Suprapubic skin (tissue), 4 donors: ENCODE measurements around the gene WASF2. TPM values are rescaled to one million over a fixed set of nuclear protein-coding genes. Genes with fewer than 3 reads are reported as not detected.

Experiments used
- DNase-seq, 2 donors: peaks; one replicate each; pipeline ENCODE4 v3.0.0-alpha.2; 2019; ENCODE audit warnings: low spot score in 2 of 2
- H3K27ac ChIP-seq: fragments of 200-600 bp; sonication (generic); one replicate; pipeline ENCODE4 v1.5.1; 2019
- H3K27me3 ChIP-seq: fragments of 200-600 bp; sonication (generic); one replicate; pipeline ENCODE4 v1.5.1; 2019
- H3K36me3 ChIP-seq: fragments of 200-600 bp; sonication (generic); one replicate; pipeline ENCODE4 v1.5.1; 2019
- H3K4me1 ChIP-seq: fragments of 200-600 bp; sonication (generic); one replicate; pipeline ENCODE4 v1.5.1; 2019
- H3K4me3 ChIP-seq: fragments of 200-600 bp; sonication (generic); one replicate; pipeline ENCODE4 v1.5.1; 2019; ENCODE audit warnings: mild to moderate bottlenecking
- H3K9me3 ChIP-seq: fragments of 200-600 bp; sonication (generic); one replicate; pipeline ENCODE4 v1.5.1; 2019
- EP300 ChIP-seq: sonication (generic); formaldehyde crosslinking; IDR thresholded peaks from one replicate; pipeline ENCODE4 v1.6.1; 2017; ENCODE audit warnings: antibody characterized with exemption
- POLR2A ChIP-seq, 2 donors: fragments of 450-650 bp; IDR thresholded peaks; one replicate each; pipeline ENCODE4 v1.6.1; 2017; ENCODE audit warnings: antibody characterized with exemption in 2 of 2, mild to moderate bottlenecking in 2 of 2, moderate library complexity in 2 of 2
- POLR2AphosphoS5 ChIP-seq, 3 donors: sonication (generic); formaldehyde crosslinking; IDR thresholded peaks; one replicate each; pipeline ENCODE4 v1.6.1; 2017; ENCODE audit warnings: antibody characterized with exemption in 3 of 3
- WGBS: methylation state at CpG from one replicate; pipeline ENCODE4 v1.1.5; 2018; 5-methylcytosine and 5-hydroxymethylcytosine counted together
- total RNA-seq, 4 donors: library from RNA; depleted of rRNA; stranded (reverse); fragments of >200 nt; gene quantifications; one replicate each; pipeline ENCODE4 v1.1.0, GENCODE V29; 2016
- TF ChIP-seq, protein P1 (sequence below), 2 donors: fragments of 200-600 bp in 1 of 2; fragments of 450-650 bp in 1 of 2; sonication (generic) in 1 of 2; IDR thresholded peaks; one replicate each; pipeline ENCODE4 v1.5.1; 2016 to 2019; ENCODE audit warnings: antibody characterized with exemption in 2 of 2, mild to moderate bottlenecking in 1 of 2, moderate library complexity in 1 of 2

Gene WASF2
- total RNA-seq, 4 donors from 2014 or later: 69.0 to 96.0 (median 90.4) TPM

- WGBS: 45% methylated on average over 4 of the region's 19 CpGs
- no peak for DNase-seq
- Histone ChIP-seq H3K27me3 (no peaks in the 10 kb centered on the region), H3K4me3 (no peak overlapping the region), H3K36me3 (no peaks in the 10 kb centered on the region), H3K27ac (no peak overlapping the region), H3K4me1 (peaks cover 81% of the 10 kb centered on the region), H3K9me3 (no peaks in the 10 kb centered on the region)
- no peak for TF ChIP-seq EP300
- TF ChIP-seq, protein P1, sequence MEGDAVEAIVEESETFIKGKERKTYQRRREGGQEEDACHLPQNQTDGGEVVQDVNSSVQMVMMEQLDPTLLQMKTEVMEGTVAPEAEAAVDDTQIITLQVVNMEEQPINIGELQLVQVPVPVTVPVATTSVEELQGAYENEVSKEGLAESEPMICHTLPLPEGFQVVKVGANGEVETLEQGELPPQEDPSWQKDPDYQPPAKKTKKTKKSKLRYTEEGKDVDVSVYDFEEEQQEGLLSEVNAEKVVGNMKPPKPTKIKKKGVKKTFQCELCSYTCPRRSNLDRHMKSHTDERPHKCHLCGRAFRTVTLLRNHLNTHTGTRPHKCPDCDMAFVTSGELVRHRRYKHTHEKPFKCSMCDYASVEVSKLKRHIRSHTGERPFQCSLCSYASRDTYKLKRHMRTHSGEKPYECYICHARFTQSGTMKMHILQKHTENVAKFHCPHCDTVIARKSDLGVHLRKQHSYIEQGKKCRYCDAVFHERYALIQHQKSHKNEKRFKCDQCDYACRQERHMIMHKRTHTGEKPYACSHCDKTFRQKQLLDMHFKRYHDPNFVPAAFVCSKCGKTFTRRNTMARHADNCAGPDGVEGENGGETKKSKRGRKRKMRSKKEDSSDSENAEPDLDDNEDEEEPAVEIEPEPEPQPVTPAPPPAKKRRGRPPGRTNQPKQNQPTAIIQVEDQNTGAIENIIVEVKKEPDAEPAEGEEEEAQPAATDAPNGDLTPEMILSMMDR (IDR thresholded peaks at IDR 0.05): no peak
- no peak for TF ChIP-seq POLR2A (IDR thresholded peaks at IDR 0.05)
- no peak for TF ChIP-seq POLR2AphosphoS5 (IDR thresholded peaks at IDR 0.05)
These were observed 90.5 kb downstream of the WASF2 start for GRCh38 chr1:27399251-27400025.

DNA sequence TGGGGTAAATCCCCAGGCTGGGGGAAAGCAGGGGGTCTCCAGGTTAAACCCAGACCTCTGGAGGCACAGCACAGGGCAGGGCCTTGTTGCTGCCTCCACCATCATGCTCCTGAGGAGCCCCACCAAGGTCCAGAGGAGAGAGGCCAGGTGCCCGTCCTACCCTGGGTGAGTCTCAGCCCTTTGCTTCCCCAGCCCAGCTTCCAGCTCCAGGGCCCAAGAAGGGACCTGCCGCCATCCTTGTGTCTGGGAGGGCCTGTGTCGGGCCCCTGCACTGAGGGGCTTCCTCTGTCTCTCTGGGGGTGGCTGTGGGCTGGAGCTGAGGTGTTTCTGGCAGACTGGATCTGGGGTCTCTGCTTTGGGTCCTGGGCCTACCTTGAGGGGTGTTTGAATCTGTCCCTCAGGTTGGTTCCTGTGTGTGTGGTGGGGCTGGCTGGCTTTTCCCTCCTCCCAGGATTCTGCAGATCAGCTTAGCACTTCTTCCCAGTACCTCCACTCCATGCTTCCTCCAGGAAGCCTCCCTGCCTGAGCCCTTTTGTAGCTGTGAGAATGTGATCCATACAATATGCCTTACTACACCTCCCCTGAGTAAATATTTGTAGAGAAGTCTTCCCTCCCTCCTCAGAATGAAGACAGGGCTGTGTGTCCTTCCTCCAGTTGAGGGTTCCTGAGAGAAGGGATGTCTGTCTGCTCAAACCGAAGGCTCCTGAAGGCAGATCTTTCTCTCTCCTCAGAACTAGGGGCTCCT lies 91.4 kb downstream of the WASF2 start:
- no peak for DNase-seq
- TF ChIP-seq POLR2A (IDR thresholded peaks at IDR 0.05) (no peak), EP300 (no peak), POLR2AphosphoS5 (IDR thresholded peaks at IDR 0.05) (no peak)
- TF ChIP-seq, protein P1 (IDR thresholded peaks at IDR 0.05): no peak
- no peak overlapping the region for H3K27ac ChIP-seq
- no peak overlapping the region for H3K4me3 ChIP-seq
- H3K9me3 ChIP-seq: no peaks in the 10 kb centered on the region
- H3K27me3 ChIP-seq: no peaks in the 10 kb centered on the region
- 67% methylated on average over 2 of the region's 4 CpGs for WGBS
- H3K36me3 ChIP-seq: no peaks in the 10 kb centered on the region
- peaks cover 72% of the 10 kb centered on the region for H3K4me1 ChIP-seq

- no peak overlapping the region for H3K27ac ChIP-seq
- no peaks in the 10 kb centered on the region for H3K9me3 ChIP-seq
- no peak overlapping the region for H3K4me3 ChIP-seq
- TF ChIP-seq EP300 (no peak), POLR2AphosphoS5 (IDR thresholded peaks at IDR 0.05) (no peak), POLR2A (IDR thresholded peaks at IDR 0.05) (no peak)
- TF ChIP-seq, protein P1 (IDR thresholded peaks at IDR 0.05): no peak
- no peaks in the 10 kb centered on the region for H3K36me3 ChIP-seq
- no peaks in the 10 kb centered on the region for H3K27me3 ChIP-seq
- DNase-seq: no peak
- peaks cover 66% of the 10 kb centered on the region for H3K4me1 ChIP-seq
- WGBS: 76% methylated on average over 5 of the region's 7 CpGs
These were observed 92.2 kb downstream of the WASF2 start for GRCh38 chr1:27397749-27398148.

DNA sequence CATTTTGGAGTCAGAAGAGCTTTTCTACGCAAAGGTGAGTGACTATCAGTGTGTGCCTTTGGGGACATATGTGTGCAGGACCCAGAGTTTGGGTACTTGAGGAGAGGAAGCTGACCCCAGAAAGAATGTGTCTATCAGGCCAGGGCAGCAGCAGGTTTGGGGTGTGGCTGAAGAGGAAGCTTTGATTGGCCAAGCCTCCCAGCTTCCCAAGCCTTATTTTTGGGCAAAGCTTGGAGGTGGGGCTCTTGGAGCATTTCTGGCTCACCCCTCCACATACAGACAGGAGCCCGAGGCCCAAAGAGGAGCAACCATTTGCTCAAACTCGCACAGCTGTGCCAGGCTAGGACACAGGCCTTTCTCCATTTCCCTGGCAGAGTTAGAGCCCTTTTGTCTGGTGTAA lies 92.9 kb downstream of the WASF2 start:
- 75% methylated on average over 1 of the region's 3 CpGs for WGBS
- Histone ChIP-seq H3K4me1 (peaks cover 65% of the 10 kb centered on the region), H3K27me3 (no peaks in the 10 kb centered on the region), H3K36me3 (no peaks in the 10 kb centered on the region), H3K9me3 (no peaks in the 10 kb centered on the region), H3K4me3 (no peak overlapping the region), H3K27ac (no peak overlapping the region)
- DNase-seq: no peak
- TF ChIP-seq, protein P1 (IDR thresholded peaks at IDR 0.05): no peak
- no peak for TF ChIP-seq POLR2AphosphoS5 (IDR thresholded peaks at IDR 0.05)
- TF ChIP-seq POLR2A (IDR thresholded peaks at IDR 0.05): no peak
- no peak for TF ChIP-seq EP300
